SK-N-SH (cell line): Measurements from ENCODE around the gene PROC.

Experiments used
- FOXM1 ChIP-seq: IDR thresholded peaks from 2 replicates; pipeline ENCODE4 v1.4.0; 2012; ENCODE audit warnings: low read depth, mild to moderate bottlenecking
- RFX5 ChIP-seq: IDR thresholded peaks from 2 replicates; pipeline ENCODE4 v1.6.1; 2012; ENCODE audit warnings: mild to moderate bottlenecking, improper control_type of control experiment, low read length
- TF ChIP-seq, protein P1 (sequence below): fragments of 200-600 bp; sonication (generic); IDR thresholded peaks from 2 replicates; pipeline ENCODE4 v1.6.1; 2017; ENCODE audit warnings: antibody characterized with exemption, mild to moderate bottlenecking, moderate library complexity

DNA sequence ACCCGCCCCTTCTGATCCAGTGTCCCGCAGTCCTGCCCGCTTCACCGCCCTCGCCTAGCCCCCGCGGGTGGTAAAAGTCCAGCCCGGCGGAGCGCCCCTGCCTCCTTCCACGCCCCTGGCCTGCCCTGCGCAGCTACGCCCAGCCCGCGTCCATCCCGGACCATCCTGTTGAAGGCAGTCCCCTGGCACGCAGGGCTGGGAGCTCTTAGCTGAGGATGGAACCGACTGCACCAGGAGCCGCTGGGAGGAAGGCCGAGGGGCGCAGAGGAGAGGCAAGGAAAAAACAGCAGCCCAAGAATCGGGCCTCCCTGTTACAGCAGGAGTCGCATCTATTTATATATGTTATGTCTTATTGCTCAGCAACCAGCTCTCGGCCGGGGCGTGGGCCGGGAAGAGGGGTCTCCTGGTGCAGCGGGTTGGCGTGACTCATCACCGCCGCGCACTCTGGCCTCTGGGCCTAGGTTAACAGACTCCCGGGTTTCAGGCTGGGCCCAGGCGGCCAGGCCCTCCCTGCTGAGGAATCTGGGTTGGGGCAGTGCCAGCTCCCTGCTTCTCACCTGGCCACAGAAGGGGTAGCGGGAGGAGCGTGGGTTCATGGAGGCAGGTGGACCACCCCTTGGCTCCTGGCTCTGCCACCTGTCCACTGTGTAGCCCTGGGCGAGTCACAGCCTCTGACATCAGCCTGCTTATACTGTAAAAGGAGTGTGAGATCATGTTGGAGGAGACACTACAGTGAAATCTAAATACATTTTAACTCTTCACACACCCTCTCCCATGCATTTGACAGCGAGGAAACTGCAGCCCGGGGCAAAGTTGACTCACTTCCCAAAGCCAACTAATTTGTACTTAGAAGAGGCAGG, 17.1 kb upstream of the PROC start:
- TF ChIP-seq, protein P1, sequence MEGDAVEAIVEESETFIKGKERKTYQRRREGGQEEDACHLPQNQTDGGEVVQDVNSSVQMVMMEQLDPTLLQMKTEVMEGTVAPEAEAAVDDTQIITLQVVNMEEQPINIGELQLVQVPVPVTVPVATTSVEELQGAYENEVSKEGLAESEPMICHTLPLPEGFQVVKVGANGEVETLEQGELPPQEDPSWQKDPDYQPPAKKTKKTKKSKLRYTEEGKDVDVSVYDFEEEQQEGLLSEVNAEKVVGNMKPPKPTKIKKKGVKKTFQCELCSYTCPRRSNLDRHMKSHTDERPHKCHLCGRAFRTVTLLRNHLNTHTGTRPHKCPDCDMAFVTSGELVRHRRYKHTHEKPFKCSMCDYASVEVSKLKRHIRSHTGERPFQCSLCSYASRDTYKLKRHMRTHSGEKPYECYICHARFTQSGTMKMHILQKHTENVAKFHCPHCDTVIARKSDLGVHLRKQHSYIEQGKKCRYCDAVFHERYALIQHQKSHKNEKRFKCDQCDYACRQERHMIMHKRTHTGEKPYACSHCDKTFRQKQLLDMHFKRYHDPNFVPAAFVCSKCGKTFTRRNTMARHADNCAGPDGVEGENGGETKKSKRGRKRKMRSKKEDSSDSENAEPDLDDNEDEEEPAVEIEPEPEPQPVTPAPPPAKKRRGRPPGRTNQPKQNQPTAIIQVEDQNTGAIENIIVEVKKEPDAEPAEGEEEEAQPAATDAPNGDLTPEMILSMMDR: no peak
- TF ChIP-seq FOXM1 (no peak), RFX5 (no peak)
